Heart left ventricle (tissue), 13 donors: ENCODE results near the gene TMEM132A.

Experiments used
- POLR2A ChIP-seq, 2 donors: fragments of 450-650 bp; IDR thresholded peaks; one replicate each; pipeline ENCODE4 v1.6.1; 2017; ENCODE audit warnings: antibody characterized with exemption in 2 of 2, mild to moderate bottlenecking in 2 of 2, moderate library complexity in 2 of 2
- TF ChIP-seq, protein P1 (sequence below), 12 donors: fragments of 200-600 bp; sonication (generic) in 4 of 12; IDR thresholded peaks; one replicate each; pipeline versions ENCODE4 v1.5.0 to v1.8.0; 2018 to 2022; ENCODE audit warnings: antibody characterized with exemption in 12 of 12, mild to moderate bottlenecking in 5 of 12
- donor health status: ischemic (EF 13 %, LVEDD 7.1; RV severe dilation, severe dysfunction).
- donor health status: DM: no; HTN: yes; CAD: no.
- donor health status: DM: no; HTN: no; CAD: no.
- donor health status: ischemic (EF 25% LVEDD 6.9; RV normal size, moderate dysfunction).
- donor health status: ischemic (EF 25% LVEDD 5.7; RV mildly dilated, moderate dysfunction).
- donor health status: ischemic (EF 35%, LVEDD 5.7; RV mildly dilated, moderate dysfunction).
- donor health status: nonischemic (EF 11% LVEDD 7.7; RV severe dilation, severe dysfunction).
- donor health status: DM: yes; HTN: yes; CAD: no.
- donor health status: PGD.
- donor health status: ischemic (EF 29% LVEDD 5.4; RV normal size, mild dysfunction).
- donor health status: nonischemic (EF 23%, LVEDD 6.1; RV moderate dilation, normal function).

DNA sequence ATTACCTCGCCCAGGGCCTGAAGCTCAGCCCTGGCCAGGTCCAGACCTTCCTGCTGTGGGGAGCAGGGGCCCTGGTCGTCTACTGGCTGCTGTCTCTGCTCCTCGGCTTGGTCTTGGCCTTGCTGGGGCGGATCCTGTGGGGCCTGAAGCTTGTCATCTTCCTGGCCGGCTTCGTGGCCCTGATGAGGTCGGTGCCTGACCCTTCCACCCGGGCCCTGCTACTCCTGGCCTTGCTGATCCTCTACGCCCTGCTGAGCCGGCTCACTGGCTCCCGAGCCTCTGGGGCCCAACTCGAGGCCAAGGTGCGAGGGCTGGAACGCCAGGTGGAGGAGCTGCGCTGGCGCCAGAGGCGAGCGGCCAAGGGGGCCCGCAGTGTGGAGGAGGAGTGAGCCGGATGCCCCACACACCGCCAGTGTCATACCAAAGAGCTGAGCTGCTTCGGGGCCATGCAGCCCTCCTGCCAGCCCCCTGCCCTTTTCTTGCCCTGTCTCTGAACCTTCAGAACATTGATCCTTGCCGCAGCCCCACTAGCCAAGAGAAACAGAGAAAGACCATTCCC lies 2.4 kb upstream of the TMEM132A start:
- TF ChIP-seq, protein P1, sequence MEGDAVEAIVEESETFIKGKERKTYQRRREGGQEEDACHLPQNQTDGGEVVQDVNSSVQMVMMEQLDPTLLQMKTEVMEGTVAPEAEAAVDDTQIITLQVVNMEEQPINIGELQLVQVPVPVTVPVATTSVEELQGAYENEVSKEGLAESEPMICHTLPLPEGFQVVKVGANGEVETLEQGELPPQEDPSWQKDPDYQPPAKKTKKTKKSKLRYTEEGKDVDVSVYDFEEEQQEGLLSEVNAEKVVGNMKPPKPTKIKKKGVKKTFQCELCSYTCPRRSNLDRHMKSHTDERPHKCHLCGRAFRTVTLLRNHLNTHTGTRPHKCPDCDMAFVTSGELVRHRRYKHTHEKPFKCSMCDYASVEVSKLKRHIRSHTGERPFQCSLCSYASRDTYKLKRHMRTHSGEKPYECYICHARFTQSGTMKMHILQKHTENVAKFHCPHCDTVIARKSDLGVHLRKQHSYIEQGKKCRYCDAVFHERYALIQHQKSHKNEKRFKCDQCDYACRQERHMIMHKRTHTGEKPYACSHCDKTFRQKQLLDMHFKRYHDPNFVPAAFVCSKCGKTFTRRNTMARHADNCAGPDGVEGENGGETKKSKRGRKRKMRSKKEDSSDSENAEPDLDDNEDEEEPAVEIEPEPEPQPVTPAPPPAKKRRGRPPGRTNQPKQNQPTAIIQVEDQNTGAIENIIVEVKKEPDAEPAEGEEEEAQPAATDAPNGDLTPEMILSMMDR (IDR thresholded peaks at IDR 0.05) = no peak
- TF ChIP-seq POLR2A (IDR thresholded peaks at IDR 0.05) = no peak
